ENCODE results near the gene ZAR1L.

DNA sequence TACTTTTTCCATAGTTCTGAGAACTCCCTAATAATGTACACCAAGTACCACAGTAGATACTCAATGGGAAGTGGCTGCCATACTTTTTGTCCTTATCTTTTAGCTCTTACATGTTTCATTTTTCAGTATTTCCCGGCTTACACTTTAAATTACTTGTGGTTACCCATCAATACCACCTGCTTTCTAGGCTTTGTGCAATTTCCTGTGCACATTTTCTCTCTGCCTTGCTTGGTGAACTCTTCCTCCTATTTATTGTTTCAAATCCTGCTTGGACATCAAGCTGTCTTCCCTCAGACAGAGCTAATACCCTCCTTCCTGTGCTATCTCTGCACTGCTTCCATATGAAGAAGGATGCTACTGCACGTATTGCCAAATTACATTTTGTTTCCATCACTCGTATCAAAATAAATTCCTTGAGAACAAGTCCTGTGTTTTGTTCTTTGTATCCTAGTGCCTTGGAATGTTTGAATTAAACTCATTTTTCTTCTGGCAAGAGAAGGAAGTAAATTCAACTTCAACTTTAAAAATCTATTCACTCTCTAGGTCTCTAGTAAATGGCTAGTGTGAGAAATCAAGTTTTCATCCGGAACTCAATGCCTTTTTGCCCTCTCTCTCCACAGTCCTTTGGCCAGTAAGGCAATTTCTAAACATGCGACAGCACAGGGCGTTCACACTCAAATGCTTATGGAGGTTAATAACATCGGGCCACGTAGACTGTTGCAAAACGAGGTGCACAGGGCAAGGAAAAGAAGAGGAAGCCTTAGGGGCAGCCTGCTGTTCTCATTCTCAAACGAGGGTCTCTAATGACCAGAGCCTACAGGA is 5.6 kb downstream of the ZAR1L start:
- no peak for TF ChIP-seq RAD21 (conservative IDR thresholded peaks at IDR 0.05)
- TF ChIP-seq, protein P1, sequence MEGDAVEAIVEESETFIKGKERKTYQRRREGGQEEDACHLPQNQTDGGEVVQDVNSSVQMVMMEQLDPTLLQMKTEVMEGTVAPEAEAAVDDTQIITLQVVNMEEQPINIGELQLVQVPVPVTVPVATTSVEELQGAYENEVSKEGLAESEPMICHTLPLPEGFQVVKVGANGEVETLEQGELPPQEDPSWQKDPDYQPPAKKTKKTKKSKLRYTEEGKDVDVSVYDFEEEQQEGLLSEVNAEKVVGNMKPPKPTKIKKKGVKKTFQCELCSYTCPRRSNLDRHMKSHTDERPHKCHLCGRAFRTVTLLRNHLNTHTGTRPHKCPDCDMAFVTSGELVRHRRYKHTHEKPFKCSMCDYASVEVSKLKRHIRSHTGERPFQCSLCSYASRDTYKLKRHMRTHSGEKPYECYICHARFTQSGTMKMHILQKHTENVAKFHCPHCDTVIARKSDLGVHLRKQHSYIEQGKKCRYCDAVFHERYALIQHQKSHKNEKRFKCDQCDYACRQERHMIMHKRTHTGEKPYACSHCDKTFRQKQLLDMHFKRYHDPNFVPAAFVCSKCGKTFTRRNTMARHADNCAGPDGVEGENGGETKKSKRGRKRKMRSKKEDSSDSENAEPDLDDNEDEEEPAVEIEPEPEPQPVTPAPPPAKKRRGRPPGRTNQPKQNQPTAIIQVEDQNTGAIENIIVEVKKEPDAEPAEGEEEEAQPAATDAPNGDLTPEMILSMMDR (IDR thresholded peaks at IDR 0.05; ENCODE audit: poor library complexity, severe bottlenecking) = no peak
- TF ChIP-seq MXI1 (conservative IDR thresholded peaks at IDR 0.05; ENCODE audit: poor library complexity, severe bottlenecking) = no peak

Measured in neural cell (in vitro differentiated cells).